GM12891 (cell line): ENCODE results near the gene XXYLT1.

Experiments
- DNase-seq: peaks from one replicate; pipeline ENCODE4 v3.0.0; 2011; ENCODE audit warnings: low spot score; ENCODE audit not compliant: insufficient read length
- FAIRE-seq: peaks from 2 replicates; lab custom pipeline; 2011; peaks lifted over from hg19 to GRCh38; lab: Jason Lieb, UNC
- PAX5 ChIP-seq: IDR thresholded peaks from 2 replicates; pipeline ENCODE4 v1.6.1; 2011; ENCODE audit warnings: low read length, moderate library complexity, mild to moderate bottlenecking; ENCODE audit not compliant: insufficient read depth, severe bottlenecking
- POLR2A ChIP-seq: IDR thresholded peaks from 2 replicates; pipeline ENCODE4 v1.6.1; 2011; ENCODE audit warnings: low read depth, low read length, control low read depth
- POLR2AphosphoS5 ChIP-seq: IDR thresholded peaks from 2 replicates; pipeline ENCODE4 v1.6.1; 2011; ENCODE audit warnings: low read depth, low read length, control low read depth
- POU2F2 ChIP-seq: IDR thresholded peaks from 2 replicates; pipeline ENCODE4 v1.6.1; 2011; ENCODE audit warnings: low read depth, mild to moderate bottlenecking, control low read depth, low read length, moderate library complexity
- SPI1 ChIP-seq: IDR thresholded peaks from 2 replicates; pipeline ENCODE4 v1.6.1; 2011; ENCODE audit warnings: low read depth, low read length, control low read depth
- TAF1 ChIP-seq: IDR thresholded peaks from 2 replicates; pipeline ENCODE4 v1.6.1; 2011; ENCODE audit warnings: low read depth, low read length, control low read depth

The XXYLT1 gene

GRCh38 chr3:195201295-195201694 lies 69.7 kb downstream of the XXYLT1 start:
- no peak for DNase-seq
- no peak for FAIRE-seq
- TF ChIP-seq POLR2AphosphoS5, result no peak
- no peak for TF ChIP-seq TAF1
- TF ChIP-seq PAX5, result no peak
- TF ChIP-seq SPI1, result no peak
- no peak for TF ChIP-seq POLR2A
- no peak for TF ChIP-seq POU2F2

DNA sequence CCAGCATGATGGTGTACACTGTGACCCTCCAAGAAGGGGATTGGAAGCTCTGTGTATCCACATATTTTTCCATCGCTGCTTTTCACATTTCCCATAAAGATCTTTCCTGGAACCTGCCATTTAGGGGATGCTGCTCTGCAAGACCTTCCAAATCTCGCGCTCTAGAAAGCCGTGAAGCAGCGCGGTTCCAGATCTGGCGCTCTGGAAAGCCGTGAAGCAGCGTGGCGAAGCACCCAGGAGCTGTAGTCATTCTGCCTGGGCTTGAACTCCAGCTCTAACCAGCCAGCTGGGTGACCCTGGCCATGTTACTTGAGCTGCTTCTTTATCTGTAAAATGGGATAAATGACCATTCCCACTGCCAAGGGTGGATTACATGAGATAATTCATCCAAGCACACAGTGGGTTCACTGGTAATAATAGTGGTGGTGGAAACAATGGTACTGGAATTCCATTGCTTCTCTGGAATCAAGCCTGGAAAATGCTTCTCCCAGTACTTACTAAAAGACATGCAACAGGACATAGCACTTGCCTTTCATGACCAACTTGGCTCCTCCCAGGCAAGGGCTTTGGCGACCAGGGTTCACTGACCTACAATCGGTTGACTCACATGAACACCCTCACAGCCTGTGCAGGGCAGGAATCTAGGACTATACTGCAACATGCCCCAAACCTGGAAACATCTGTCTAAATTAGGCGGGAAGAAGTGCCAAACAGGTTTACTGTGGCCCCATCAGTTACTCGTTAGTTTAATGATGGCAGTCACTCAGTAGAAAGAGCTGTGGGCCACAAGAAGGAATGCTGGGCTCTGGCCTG lies 70.7 kb downstream of the XXYLT1 start:
- FAIRE-seq, result no peak
- no peak for DNase-seq
- TF ChIP-seq POLR2AphosphoS5 (no peak), SPI1 (no peak), POLR2A (no peak), PAX5 (no peak), POU2F2 (no peak), TAF1 (no peak)

GRCh38 chr3:195198426-195199346 lies 72.3 kb downstream of the XXYLT1 start:
- FAIRE-seq, result no peak
- no peak for TF ChIP-seq POLR2AphosphoS5
- TF ChIP-seq PAX5, result no peak
- no peak for TF ChIP-seq POU2F2
- no peak for TF ChIP-seq TAF1
- no peak for TF ChIP-seq POLR2A
- no peak for TF ChIP-seq SPI1
- DNase-seq, result no peak

DNA sequence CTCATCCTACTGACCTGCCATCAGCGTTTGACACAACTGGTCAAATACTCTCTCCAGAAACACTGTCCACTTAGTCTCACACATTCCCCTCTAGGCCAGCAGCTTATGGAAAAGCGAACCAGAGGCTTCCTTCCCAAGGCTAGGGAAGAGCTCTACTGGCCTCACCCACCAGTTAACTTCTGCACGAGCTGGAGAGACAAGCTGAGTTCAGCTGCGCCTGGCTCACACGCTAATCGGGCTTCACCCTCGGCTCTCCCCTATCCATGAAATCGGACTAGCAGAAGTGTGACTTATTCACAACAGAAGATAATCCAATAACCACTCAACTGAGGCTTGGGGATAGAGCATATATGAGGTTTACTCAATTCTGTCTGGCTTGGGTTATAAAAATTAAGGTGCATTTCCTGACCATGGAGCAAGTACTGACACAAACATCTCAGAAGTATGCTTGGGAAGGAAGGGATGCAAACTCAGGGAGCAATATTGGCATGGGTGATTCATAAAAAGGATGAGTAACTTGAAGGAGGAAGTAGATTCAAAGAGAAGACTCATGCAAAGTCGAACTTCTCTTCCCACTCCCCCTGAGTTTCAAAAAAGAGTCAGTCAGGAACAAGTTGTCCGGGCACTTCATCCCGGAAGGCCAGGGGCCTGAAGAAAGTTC lies 73.1 kb downstream of the XXYLT1 start:
- DNase-seq (no peak), FAIRE-seq (no peak)
- TF ChIP-seq TAF1 (no peak), SPI1 (no peak), POU2F2 (no peak), PAX5 (no peak), POLR2A (no peak), POLR2AphosphoS5 (no peak)

DNA sequence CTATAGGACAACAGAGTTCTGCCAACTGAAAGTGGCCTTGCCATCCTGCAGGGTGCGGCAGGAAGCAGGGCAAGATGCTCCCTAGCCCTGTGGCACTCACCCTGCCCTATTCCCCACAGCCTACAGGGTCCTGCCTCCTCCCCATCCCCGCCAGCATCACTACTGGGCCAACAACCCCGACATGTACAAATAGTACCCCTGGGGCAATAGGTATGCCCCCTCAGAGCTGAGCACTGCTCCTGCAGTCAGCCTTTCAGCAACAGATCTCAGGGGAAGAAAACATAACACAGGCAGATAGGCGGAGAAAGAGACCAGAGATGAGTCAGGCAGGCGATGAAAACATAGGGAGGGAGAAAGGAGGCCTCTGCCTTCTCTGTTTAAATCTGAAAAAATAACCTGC lies 74.7 kb downstream of the XXYLT1 start:
- TF ChIP-seq POLR2A (no peak), POLR2AphosphoS5 (no peak), PAX5 (no peak), SPI1 (no peak), TAF1 (no peak), POU2F2 (no peak)
- FAIRE-seq (no peak), DNase-seq (no peak)

GRCh38 chr3:195195321-195196209 lies 75.4 kb downstream of the XXYLT1 start:
- FAIRE-seq (no peak), DNase-seq (no peak)
- TF ChIP-seq TAF1 (no peak), SPI1 (no peak), PAX5 (no peak), POLR2AphosphoS5 (no peak), POLR2A (no peak), POU2F2 (no peak)

DNA sequence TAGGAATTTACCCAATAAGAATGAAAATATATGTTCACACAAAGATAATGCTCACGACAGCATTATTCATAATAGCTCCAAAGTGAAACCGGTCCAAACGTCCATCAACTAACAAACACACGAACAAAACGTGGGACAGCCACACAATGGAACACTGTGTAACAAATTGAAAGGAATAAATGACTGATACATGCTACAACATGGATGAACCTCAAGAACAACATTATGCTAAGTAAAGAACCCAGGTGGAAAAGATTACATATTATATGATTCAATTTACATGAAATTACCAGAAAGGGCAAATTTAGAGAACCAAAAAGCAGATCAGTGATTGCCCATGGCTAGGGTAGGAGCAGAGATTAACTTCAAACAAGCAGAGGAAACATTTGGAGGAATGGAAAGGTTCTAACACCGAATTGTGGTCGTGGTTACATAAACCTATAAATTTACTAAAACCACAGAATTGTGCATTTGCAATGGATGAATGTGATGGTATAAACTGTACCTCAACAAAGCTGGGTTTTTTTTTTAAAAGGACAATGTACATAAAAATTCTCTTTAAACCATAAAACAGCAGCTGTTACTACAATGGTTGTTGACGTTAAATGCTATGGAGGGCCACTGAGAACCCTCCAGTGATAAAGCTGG lies 76.3 kb downstream of the XXYLT1 start:
- DNase-seq, result no peak
- TF ChIP-seq POLR2AphosphoS5, result no peak
- no peak for TF ChIP-seq SPI1
- FAIRE-seq, result peak; percentile 41

DNA sequence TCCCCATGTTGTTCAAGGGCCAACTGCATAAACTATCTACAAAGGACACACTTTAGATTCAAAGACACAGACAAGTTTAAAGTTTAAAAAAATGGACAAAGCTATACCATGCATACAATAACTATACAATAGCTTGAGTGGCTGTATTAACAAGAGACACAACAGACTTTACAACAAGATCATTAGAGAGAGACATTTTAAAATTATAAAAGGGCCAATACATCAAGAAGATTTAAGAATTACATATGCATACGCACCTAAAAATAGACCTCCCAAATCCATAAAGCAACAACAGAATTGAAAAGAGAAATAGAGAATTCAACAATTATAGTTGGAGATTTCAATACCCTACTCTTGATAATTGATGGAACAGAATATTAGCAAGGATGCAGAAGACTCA lies 79.4 kb downstream of the XXYLT1 start:
- DNase-seq (no peak), FAIRE-seq (no peak)
- TF ChIP-seq SPI1 (no peak), POLR2AphosphoS5 (no peak), POU2F2 (no peak), POLR2A (no peak), TAF1 (no peak), PAX5 (no peak)
